Iris pigment epithelial cell (primary cell): Measurements from ENCODE around the gene SNAP47.

ENCODE experiments used
- DNase-seq: peaks from one replicate; pipeline ENCODE4 v3.0.0-alpha.2; 2011; ENCODE audit warnings: low read depth

SNAP47 gene

DNA sequence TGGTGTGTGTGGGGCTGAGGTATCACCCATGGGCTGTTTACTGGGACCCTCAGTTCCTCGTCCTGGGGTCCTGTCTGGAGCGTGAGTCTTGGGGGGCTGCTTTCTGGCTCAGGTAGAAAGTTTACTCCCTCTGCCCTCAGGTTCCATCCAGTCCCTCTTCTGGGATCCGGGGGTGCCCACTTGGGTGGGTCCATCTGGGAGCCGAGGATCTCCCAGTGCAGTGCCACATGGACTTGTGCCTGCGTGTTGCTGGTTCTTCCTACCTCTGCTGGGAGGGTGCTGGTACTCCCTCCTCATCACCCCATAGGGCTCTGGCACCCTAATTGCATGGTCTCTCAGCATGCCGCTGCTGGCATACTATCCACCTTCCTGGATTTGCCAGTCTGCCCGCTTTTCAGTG is 14.0 kb downstream of the SNAP47 start:
- DNase-seq: no peak

DNA sequence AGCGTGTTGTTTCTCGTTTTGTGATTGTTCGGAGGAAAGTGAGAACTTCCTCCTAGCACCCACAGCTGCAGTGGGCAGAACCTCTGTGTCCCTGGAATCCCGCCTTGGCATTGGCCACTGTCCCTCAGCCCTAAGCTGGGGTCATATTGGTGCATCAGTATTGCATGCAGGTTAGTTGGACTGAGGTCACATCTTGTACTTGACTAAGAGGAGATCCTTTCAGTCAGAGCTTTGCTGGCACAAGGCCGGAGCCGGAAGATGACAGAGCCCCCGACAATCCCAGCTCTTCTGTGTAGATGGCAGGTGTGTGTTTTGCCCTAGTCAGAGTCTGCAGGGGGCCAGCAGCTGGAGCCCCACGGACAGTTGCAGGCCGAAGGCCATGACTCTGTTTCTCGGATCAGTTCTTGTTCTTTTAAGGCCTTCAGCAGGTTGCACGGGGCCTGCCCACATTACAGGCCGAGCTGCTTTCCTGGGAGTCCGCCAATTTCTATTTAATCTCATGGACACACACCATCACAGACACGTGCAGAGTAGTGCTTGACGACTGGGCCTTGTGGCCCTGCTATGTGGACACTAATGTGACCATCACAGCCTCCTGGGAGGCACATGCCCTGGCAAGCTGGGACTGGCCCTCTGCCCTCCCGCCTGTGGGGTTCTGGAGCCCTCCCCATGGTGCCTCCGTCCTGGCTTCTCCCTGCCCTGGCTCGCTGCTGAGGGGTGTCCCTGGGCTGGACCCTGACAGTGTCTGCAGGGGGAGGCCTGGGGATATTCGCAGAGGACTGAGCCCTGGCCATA is 14.9 kb downstream of the SNAP47 start:
- DNase-seq: no peak

DNA sequence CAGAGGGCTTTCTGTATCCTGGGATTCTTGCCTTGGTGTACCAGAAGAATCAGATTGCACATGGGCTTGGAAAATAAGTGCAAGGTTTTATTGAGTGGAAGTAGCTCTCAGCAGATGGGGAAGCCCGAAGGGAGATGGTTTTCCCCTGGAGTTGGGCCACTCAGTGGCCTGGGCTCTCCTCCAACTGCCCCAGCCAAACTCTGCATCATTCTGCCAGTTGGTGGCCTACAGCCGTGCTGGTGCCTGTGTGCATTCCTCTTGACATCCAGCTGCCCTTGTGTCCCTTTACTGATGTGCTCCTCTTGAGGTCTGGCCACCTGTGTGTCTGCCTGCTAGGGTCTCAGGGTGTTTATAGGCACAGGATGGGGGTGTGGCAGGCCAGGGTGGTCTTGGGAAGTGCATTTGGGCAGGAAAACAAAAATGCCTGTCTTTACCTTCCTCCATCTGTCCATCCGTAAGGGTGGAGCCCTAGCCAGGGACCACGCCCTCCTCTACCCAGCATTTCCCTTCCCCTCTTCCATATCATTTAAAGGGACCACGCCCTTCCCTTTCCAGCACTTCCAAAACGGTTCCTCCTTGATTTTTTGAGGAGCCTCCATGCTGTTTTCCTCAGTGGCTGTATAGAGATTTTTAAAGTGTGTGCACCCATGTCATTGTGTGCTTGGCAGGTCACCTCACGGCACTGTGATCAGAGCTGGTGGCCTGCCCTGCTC is 18.9 kb downstream of the SNAP47 start:
- peak; percentile 22 for DNase-seq

DNA sequence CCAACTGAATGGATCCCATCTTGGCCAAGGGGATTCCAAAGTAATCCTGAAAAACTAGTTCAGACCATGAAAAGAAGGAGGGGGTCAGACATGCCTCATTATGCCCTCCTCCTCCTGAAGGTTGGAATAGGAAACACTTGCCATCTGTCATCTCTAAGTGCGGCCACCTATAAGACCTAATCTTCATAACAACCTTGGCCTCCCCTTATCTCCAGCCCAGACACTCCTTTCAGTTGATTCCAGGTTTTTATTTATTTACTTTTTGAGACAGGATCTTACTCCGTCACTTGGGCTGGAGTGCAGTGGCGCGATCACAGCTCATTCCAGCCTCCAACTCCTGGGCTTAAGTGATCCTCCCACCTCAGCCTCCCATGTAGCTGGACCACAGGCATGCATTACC is 19.7 kb downstream of the SNAP47 start:
- DNase-seq: no peak

DNA sequence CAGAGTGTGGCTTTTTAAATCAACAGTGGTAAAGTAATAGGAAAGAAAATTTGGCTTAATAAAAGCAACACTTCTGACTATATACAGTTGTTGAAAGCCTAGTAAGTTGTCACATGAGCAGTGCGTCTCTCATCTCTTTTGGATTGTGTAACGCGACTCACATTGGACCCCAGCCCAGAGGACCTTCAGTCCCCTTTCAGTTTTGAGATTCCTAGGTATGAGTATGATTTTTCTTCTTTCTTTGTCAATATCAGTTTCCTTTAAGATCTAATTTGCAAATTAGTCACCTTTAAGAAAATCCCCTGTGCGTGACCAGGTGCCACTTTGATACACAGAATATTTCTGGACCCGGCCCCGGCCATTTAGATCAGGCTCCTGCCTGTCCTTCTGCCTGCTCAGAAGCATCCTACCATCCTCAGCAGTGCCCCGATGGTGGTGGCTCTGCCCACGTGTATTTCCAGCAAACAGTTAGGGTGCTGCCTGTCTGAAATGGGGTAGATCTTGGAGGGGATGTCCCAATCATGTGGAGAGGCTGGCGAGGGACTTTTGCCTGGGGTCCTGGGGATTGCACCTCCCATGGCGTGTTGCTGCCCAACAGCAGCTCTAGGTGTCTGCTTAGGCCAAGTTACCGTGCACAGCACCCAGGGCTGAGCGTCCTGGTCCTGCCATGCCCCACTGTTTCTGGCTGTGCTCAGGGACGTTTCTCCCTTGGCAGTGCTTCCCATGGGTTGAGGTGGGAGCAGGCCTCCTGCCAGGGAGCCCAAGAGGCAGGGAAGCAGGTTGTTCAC is 21.1 kb downstream of the SNAP47 start:
- peak; percentile 42 for DNase-seq

DNA sequence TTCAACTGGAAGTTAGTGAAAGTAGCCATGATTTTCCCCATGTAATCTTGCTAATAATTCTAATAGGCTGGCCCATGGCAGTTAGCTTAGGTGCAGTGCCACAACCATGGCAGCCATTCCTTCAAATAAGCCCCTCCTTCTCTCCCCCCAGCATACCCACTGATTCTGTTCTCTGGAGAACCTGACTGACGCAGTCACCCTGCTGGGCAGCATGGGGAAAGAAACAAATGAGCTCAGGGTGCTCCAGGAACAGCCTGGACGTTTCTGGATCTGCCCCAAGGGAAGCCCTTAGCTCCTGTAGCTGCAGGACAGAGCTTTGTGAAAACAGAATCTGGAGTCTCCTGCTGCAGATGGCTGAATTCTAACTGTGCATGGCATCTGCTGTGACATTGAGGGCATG is 22.5 kb downstream of the SNAP47 start:
- no peak for DNase-seq

DNA sequence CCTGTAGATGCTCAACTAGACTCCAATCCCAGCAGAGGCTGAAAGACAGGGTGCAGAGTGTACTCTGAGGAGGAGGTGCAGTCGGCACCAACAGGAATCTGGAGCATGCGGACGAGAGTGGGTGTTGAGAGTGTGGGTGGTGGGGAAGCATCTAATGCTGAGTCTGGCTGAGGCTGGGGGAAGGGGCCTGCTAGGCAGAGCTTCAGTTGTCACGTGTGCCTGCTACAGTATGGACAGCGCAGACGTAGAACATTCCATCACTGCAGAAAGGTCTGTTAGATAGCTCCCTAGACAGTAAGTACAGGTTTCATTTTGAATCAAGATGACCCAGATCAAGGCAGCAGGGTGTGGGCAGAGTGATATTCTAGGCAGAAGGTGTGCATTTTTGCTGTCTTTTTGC is 23.1 kb downstream of the SNAP47 start:
- peak; percentile 22 for DNase-seq

DNA sequence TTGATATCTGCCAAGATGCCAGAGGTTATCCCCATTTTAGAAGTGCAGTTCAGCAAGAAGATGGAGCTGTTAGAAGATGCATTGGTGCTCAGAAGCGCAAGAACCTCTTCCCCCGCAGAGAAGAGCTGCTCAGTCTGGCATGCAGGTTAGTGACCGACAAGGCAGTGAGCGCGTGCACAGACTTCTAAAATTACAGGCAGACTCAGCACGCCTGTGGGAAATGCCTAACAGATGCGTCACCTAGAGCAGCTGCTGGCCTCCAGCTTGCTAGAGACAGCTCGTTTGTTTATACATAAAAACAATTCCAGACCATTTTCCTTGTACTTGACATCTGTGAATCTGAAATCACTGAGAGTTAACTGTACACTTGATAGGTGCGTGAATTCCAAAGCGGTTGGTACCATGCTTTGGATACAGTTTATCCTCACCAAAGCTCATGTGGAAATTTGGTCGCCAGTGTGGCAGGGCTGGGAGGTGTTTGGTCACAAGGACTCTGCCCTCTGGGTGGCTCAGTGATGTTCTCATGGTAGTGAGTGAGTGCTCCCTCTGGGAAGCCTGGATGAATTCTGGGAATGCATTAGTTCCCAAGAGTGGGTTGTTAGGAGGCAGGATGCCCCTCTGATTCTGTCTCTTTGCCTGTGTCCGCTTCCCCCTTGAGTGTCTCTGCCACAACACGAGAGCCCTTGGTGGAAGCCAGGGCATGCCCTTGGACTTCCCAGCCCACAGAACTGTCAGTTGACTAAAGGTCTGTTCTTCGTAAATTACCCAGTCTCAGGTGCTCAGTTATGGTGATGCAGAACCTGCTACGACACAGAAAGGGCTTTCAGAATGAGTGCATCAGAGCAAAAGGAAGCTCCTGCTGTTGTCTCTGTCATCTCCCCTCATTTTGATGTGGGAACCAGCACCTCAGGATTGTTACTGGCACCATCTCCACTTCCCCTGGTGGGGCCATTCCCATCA is 24.4 kb downstream of the SNAP47 start:
- peak; percentile 99 for DNase-seq

- no peak for DNase-seq
Measured at GRCh38 chr1:227760377-227760776, 25.1 kb downstream of the SNAP47 start.

GRCh38 chr1:227761621-227762230 is 26.5 kb downstream of the SNAP47 start:
- no peak for DNase-seq

- DNase-seq: peak; percentile 67
Measured at GRCh38 chr1:227762231-227762911, 27.1 kb downstream of the SNAP47 start.

- DNase-seq: no peak
Measured at GRCh38 chr1:227763246-227764018, 28.2 kb downstream of the SNAP47 start.

- no peak for DNase-seq
Measured at GRCh38 chr1:227764019-227764391, 28.8 kb downstream of the SNAP47 start.

DNA sequence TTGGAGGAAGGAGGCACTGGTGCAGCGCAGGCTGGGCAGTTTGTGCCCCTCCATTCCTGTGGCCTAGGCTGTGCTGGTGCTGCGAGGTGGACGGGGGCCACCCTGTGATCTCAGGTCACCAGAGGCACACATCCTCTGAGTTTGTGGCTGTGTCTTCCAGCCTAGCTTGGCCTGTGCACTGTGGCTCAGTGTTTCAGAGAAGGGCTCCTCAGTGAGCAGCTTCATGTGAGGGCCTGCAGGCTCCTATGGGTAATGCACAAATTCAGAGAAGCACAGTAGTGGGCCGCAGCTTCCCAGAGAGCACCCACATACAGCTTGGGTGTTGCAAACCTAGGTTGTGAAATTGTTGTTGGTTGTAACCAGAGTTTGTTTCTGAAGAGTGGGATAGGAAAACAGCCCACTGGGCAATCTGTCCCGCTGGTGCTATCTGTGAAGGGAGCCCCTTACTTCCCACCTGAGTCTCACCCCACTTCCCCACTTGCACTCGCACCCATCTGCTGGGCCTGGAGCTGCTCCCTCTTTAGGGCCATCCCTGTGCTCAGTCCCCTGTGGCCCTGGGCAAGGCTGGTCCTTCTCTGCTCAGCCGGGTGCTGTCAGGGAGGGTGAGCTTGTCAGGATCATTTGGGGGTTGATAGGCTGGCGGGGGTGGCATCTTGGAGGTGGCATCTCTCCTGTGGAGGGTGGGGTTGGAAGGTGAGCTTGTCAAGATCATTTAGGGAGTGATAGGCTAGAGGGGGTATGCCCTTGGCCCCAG is 30.2 kb downstream of the SNAP47 start:
- DNase-seq: no peak

DNA sequence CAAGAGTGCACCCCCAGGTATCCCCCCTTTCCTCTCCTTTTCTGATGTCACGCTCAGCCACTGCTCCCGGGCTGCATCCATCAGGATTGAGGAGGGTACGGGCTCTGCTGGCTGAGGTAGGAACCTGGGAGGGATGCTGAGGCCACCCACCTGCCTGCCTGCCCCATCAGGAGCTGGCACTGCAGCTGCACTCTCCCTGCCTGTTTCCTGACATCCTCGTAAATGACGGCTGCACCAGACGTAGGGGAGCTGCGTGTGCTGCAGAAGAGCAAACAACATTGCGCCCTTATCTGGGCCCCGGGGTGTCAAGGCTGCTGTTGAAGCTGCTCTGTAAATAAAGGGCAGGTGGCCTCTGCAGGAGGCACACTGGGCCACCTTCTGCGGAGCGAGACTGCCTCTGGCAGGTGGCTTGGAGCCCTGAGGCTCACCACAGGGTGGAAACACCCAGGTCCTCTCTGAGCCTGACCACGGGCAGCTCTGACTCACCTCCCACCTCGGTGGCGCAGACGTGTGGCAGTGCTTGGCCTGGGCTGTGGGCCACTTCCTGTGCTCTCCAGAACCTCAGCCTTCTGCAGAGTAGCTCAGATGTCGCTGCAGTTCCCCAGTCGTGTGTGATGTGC is 30.9 kb downstream of the SNAP47 start:
- no peak for DNase-seq

GRCh38 chr1:227766653-227767277 is 31.5 kb downstream of the SNAP47 start:
- DNase-seq: no peak

DNA sequence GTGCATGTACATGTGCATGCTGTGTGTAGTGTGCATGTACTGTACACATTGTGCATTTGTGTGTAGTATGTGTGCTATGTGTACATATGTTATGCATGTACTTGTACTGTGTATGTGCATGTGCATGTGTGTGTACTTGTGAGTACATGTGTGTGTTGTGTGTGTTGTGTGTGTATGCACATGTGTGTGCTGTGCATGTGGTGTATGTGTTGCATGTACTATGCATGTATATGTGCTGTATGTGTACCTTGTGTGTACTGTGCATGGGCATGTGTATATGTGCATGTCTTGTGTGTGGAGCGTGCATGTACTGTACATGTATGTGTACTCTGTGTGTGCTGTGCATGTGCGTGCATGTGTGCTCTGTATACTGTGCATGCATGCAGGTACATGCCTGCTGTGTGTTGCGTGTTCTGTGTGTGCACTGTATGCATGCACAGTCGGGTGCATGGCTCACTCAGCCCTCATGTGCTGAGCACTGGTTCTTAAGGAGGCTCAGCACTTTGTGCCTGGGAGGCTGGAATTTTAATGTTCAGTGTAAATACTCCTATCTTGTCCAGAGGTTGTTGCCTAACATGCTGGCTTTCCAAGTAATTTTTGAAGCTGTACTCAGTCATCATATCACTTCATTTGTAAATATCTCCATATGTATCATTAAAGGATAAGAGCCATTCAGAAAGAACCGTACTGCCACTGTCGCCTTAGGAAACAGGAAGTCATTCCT is 32.3 kb downstream of the SNAP47 start:
- no peak for DNase-seq

- no peak for DNase-seq
Measured at GRCh38 chr1:227768125-227768439, 32.8 kb downstream of the SNAP47 start.
